Parathyroid adenoma (tissue), 2 donors: Measurements from ENCODE around the gene TIMM10.
A peak's percentile ranks its signal among the peaks of the same experiment; 100 is the strongest.

Source experiments
- H2AFZ ChIP-seq: fragments of 300-600 bp; sonication (generic); one replicate; pipeline ENCODE4 v1.7.0; 2017; ENCODE audit warnings: antibody characterized with exemption, mild to moderate bottlenecking
- H3K27ac ChIP-seq: fragments of 300-600 bp; sonication (generic); one replicate; pipeline ENCODE4 v1.7.0; 2017
- H3K27me3 ChIP-seq: fragments of 300-600 bp; sonication (generic); one replicate; pipeline ENCODE4 v1.7.0; 2017; ENCODE audit warnings: low read length; ENCODE audit not compliant: control insufficient read depth, insufficient read depth
- H3K36me3 ChIP-seq: fragments of 300-600 bp; sonication (generic); one replicate; pipeline ENCODE4 v1.7.0; 2017; ENCODE audit warnings: low read length; ENCODE audit not compliant: control insufficient read depth, insufficient read depth
- H3K4me1 ChIP-seq: fragments of 300-600 bp; sonication (generic); one replicate; pipeline ENCODE4 v1.7.0; 2017; ENCODE audit warnings: control low read depth
- H3K4me2 ChIP-seq: fragments of 300-600 bp; sonication (generic); one replicate; pipeline ENCODE4 v1.7.0; 2017; ENCODE audit warnings: low read length
- H3K4me3 ChIP-seq: fragments of 300-600 bp; sonication (generic); one replicate; pipeline ENCODE4 v1.7.0; 2017; ENCODE audit warnings: low read depth, low read length
- H3K79me2 ChIP-seq: fragments of 300-600 bp; sonication (generic); one replicate; pipeline ENCODE4 v1.7.0; 2017; ENCODE audit warnings: control low read depth
- H3K9ac ChIP-seq: fragments of 300-600 bp; sonication (generic); one replicate; pipeline ENCODE4 v1.7.0; 2017; ENCODE audit warnings: mild to moderate bottlenecking
- H3K9me3 ChIP-seq: fragments of 300-600 bp; sonication (generic); one replicate; pipeline ENCODE4 v1.7.0; 2017; ENCODE audit warnings: low read length; ENCODE audit not compliant: control insufficient read depth
- TF ChIP-seq, protein P1 (sequence below): fragments of 300-600 bp; sonication (generic); IDR thresholded peaks from one replicate; pipeline ENCODE4 v1.7.0; 2017; ENCODE audit warnings: antibody characterized with exemption, mild to moderate bottlenecking
- donor health status: primary hyperparathyroidism.

The TIMM10 gene

DNA sequence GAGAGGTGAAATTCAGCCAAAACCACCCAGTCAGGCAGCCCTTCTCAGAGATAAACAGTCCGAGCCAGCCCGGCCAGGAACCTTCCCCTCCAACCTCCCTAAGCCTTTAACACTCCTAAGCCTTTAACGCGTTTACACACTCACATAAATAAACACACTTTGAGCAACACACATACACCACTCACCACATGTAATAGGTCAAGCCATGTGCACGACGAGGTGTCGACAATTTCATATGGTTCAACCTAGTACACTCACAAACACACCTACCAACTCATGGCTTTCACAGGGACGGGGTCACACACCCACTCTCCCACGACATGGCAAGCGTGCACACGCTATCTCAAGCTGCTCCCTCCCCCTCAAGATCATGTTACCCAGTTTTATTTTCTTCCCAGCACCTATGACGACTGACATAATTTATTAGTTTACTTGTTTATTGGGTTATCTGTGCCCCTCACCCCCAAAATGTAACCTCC is 30.5 kb downstream of the TIMM10 start:
- Histone ChIP-seq H2AFZ (peak overlapping the region; percentile 83), H3K4me2 (peak overlapping the region; percentile 68), H3K36me3 (no peaks in the 10 kb centered on the region), H3K9ac (no peak overlapping the region), H3K27ac (no peak overlapping the region), H3K27me3 (no peaks in the 10 kb centered on the region), H3K79me2 (no peaks in the 10 kb centered on the region), H3K4me3 (peak overlapping the region; percentile 39), H3K9me3 (no peaks in the 10 kb centered on the region), H3K4me1 (peaks cover 2% of the 10 kb centered on the region)
- TF ChIP-seq, protein P1, sequence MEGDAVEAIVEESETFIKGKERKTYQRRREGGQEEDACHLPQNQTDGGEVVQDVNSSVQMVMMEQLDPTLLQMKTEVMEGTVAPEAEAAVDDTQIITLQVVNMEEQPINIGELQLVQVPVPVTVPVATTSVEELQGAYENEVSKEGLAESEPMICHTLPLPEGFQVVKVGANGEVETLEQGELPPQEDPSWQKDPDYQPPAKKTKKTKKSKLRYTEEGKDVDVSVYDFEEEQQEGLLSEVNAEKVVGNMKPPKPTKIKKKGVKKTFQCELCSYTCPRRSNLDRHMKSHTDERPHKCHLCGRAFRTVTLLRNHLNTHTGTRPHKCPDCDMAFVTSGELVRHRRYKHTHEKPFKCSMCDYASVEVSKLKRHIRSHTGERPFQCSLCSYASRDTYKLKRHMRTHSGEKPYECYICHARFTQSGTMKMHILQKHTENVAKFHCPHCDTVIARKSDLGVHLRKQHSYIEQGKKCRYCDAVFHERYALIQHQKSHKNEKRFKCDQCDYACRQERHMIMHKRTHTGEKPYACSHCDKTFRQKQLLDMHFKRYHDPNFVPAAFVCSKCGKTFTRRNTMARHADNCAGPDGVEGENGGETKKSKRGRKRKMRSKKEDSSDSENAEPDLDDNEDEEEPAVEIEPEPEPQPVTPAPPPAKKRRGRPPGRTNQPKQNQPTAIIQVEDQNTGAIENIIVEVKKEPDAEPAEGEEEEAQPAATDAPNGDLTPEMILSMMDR, result no peak

DNA sequence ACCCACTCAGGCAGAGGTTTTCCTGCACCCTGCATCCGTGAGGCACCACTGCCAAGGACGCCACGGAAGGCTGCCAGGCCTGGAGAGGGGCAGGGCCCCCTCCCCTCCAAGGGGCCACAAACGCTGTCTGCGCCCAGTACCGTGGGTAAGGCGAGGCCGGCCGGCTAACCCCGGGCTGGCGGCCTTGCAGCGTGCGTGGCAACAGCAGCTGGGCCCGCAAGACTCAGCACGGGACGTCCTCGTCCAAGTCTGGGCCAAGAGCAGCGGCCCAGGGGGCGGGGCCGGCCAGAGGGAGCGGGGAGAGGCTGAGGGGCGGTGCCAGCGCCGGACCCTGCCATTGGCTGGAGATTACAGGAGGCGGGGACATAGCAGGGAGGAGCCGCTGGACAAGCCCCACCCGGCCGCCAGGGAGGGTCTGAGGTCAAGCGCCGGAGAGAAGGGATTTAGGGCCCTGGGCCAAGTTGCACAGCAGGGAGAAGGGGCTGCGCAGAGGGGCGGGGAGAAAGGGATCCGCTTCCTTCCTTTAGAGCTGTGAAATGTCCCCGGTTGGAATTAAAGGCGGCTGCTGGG is 31.1 kb downstream of the TIMM10 start:
- H3K79me2 ChIP-seq, result no peaks in the 10 kb centered on the region
- H3K4me3 ChIP-seq, result peak overlapping the region; percentile 39
- H3K27ac ChIP-seq, result no peak overlapping the region
- H3K4me1 ChIP-seq, result peaks cover 2% of the 10 kb centered on the region
- H3K4me2 ChIP-seq, result peak overlapping the region; percentile 68
- TF ChIP-seq, protein P1, result no peak
- H3K9me3 ChIP-seq, result no peaks in the 10 kb centered on the region
- no peaks in the 10 kb centered on the region for H3K36me3 ChIP-seq
- no peaks in the 10 kb centered on the region for H3K27me3 ChIP-seq
- peak overlapping the region; percentile 83 for H2AFZ ChIP-seq
- H3K9ac ChIP-seq, result no peak overlapping the region

DNA sequence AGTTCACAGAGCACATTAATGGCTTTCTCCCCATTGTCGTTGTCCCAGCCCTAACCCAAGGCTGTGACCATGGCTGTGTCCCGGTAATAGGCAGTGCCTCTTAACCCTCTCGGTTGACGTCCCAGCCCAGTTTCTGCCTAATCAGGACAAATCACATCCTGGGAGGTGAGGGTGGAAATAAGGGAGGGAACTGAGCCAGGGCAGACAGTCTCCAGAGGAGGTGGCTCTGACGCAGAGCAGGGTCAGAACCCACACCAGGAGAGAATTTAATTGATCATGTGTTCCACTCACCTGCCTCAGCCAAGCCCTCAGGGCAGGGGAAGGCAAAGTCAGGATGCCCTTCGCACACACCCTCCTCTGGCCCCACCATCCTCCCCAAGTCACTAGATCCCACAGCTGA is 32.0 kb downstream of the TIMM10 start:
- peaks cover 2% of the 10 kb centered on the region for H3K4me1 ChIP-seq
- no peaks in the 10 kb centered on the region for H3K36me3 ChIP-seq
- no peak overlapping the region for H3K4me2 ChIP-seq
- TF ChIP-seq, protein P1, result no peak
- no peaks in the 10 kb centered on the region for H3K9me3 ChIP-seq
- no peak overlapping the region for H3K4me3 ChIP-seq
- H2AFZ ChIP-seq, result no peak overlapping the region
- no peak overlapping the region for H3K27ac ChIP-seq
- no peaks in the 10 kb centered on the region for H3K27me3 ChIP-seq
- no peaks in the 10 kb centered on the region for H3K79me2 ChIP-seq
- H3K9ac ChIP-seq, result no peak overlapping the region

DNA sequence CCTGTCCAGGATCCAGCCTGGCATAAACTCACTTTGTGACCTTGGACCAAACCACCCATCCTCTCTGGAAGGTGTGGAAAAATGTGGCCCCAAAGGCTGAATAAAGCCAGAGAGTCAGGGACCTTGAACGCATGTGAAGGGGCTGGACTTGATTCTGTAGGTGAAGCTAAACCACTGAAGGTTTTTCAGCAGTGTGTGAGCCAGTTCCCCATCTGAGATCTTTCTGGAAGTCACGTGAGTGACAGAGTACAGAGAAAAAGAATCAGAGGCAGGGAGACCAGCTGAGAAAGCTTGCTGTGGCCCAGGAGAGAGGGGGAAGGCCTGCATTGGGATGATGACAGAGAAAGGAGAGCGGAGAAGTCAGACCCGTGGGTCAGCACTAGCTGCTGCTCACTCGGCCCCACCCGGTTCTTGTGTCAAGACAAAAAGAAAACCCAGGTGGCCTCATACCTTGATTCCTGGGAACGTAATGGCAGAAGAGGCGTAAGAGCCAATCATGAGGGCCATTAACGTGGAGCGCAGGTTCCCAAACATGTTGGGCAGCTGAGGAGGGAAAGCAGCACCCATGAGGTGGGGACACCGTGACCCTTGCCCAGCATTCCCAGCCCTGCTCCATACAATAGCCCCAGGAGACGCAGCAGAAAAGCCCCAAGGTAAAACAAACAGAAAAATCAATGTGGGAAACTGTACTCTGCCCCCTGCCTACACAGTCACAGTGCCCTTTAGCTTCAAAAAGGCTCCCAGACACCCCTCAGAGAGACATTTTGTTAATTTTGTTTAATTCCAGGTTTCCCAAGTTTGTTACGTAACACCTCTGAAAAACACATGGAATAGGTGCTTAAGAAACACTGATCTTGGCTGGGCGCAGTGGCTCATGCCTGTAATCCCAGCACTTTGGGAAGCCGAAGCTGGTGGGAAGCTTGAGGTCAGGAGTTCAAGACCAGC is 33.0 kb downstream of the TIMM10 start:
- H3K27ac ChIP-seq, result no peak overlapping the region
- H3K9me3 ChIP-seq, result no peaks in the 10 kb centered on the region
- H3K27me3 ChIP-seq, result no peaks in the 10 kb centered on the region
- no peak overlapping the region for H3K9ac ChIP-seq
- no peak overlapping the region for H2AFZ ChIP-seq
- H3K4me1 ChIP-seq, result peaks cover 2% of the 10 kb centered on the region
- no peaks in the 10 kb centered on the region for H3K36me3 ChIP-seq
- H3K4me3 ChIP-seq, result no peak overlapping the region
- H3K79me2 ChIP-seq, result no peaks in the 10 kb centered on the region
- H3K4me2 ChIP-seq, result no peak overlapping the region
- TF ChIP-seq, protein P1, result no peak
